Uterus (tissue), 4 donors: ENCODE data around the gene COL5A2. TPM values are rescaled to one million over a fixed set of nuclear protein-coding genes. Genes with fewer than 3 reads are reported as not detected.
A peak's percentile ranks its signal among the peaks of the same experiment; 100 is the strongest.

ENCODE experiments used
- DNase-seq, 2 donors: peaks; one replicate each; pipeline ENCODE4 v3.0.0-alpha.2; 2019 to 2020
- H3K27ac ChIP-seq, 2 donors: fragments of 200-600 bp; sonication (generic); 1 replicate in 1 of 2; 2 replicates in 1 of 2; pipeline ENCODE4 v1.5.1; 2016 to 2018
- H3K27me3 ChIP-seq, 2 donors: fragments of 200-600 bp; sonication (generic); one replicate each; pipeline ENCODE4 v1.5.1; 2018 to 2019; ENCODE audit warnings: control low read depth in 1 of 2
- H3K36me3 ChIP-seq, 2 donors: fragments of 200-600 bp; sonication (generic); one replicate each; pipeline ENCODE4 v1.5.1; 2019; ENCODE audit warnings: control low read depth in 1 of 2
- H3K4me1 ChIP-seq, 2 donors: fragments of 200-600 bp; sonication (generic); one replicate each; pipeline ENCODE4 v1.5.1; 2018 to 2019; ENCODE audit warnings: control low read depth in 1 of 2
- H3K4me3 ChIP-seq, 2 donors: fragments of 200-600 bp; sonication (generic); 1 replicate in 1 of 2; 2 replicates in 1 of 2; pipeline ENCODE4 v1.5.1; 2018 to 2019; ENCODE audit warnings: mild to moderate bottlenecking in 1 of 2
- H3K9me3 ChIP-seq, 2 donors: fragments of 200-600 bp; sonication (generic); one replicate each; pipeline ENCODE4 v1.5.1; 2019; ENCODE audit warnings: control low read depth in 1 of 2
- CTCF ChIP-seq, 4 experiments: fragments of 200-600 bp in 2 of 4; fragments of 450-650 bp in 2 of 4; sonication (generic) in 2 of 4; IDR thresholded peaks; one replicate each; pipeline ENCODE4 v1.5.1; 2016 to 2019; ENCODE audit warnings: antibody characterized with exemption in 4 of 4, mild to moderate bottlenecking in 2 of 4, moderate library complexity in 1 of 4
- POLR2A ChIP-seq, 2 donors: fragments of 450-650 bp; IDR thresholded peaks; one replicate each; pipeline ENCODE4 v1.6.1; 2016; ENCODE audit warnings: antibody characterized with exemption in 2 of 2, mild to moderate bottlenecking in 1 of 2, moderate library complexity in 1 of 2
- intact Hi-C: fragments of 100-400 bp; cut with DNase I; formaldehyde crosslinking; loops from one replicate; pipeline ENCODE4 v1.15.1; 2023; ENCODE audit warnings: low total_unique reads
- total RNA-seq, 4 donors: library from RNA; depleted of rRNA in 3 of 4; stranded (reverse); fragments of >200 nt in 3 of 4; gene quantifications; one replicate each; pipeline versions ENCODE4 v1.1.0 to v1.2.4, GENCODE V29; 2014 to 2023
- donor health status: DM: yes; HTN: yes; CAD: no.

The COL5A2 gene
- total RNA-seq, 4 donors from 2014 or later = 15.0 to 908 (median 33.3) TPM

GRCh38 chr2:189127756-189128155 is 51.8 kb downstream of the COL5A2 start:
- intact Hi-C loops = no loop called here
- H3K27ac ChIP-seq = no peak overlapping the region
- no peaks in the 10 kb centered on the region for H3K4me1 ChIP-seq
- TF ChIP-seq CTCF (IDR thresholded peaks at IDR 0.05) = no peak
- TF ChIP-seq POLR2A (IDR thresholded peaks at IDR 0.05) = no peak
- H3K4me3 ChIP-seq = no peak overlapping the region
- H3K9me3 ChIP-seq = no peaks in the 10 kb centered on the region
- H3K27me3 ChIP-seq = no peaks in the 10 kb centered on the region
- H3K36me3 ChIP-seq = no peaks in the 10 kb centered on the region
- no peak for DNase-seq

- Histone ChIP-seq H3K36me3 (no peaks in the 10 kb centered on the region), H3K27me3 (no peaks in the 10 kb centered on the region), H3K9me3 (no peaks in the 10 kb centered on the region), H3K4me1 (no peaks in the 10 kb centered on the region), H3K27ac (no peak overlapping the region), H3K4me3 (no peak overlapping the region)
- no peak for DNase-seq
- intact Hi-C loops = no loop called here
- TF ChIP-seq CTCF (IDR thresholded peaks at IDR 0.05) (no peak), POLR2A (IDR thresholded peaks at IDR 0.05) (no peak)
Measured at GRCh38 chr2:189125195-189125594, 54.4 kb downstream of the COL5A2 start.

- no peaks in the 10 kb centered on the region for H3K9me3 ChIP-seq
- H3K27me3 ChIP-seq = no peaks in the 10 kb centered on the region
- no peaks in the 10 kb centered on the region for H3K4me1 ChIP-seq
- no peak for DNase-seq
- no peak overlapping the region for H3K4me3 ChIP-seq
- TF ChIP-seq CTCF (IDR thresholded peaks at IDR 0.05) (no peak), POLR2A (IDR thresholded peaks at IDR 0.05) (no peak)
- no peak overlapping the region for H3K27ac ChIP-seq
- intact Hi-C loops = no loop called here
- no peaks in the 10 kb centered on the region for H3K36me3 ChIP-seq
Measured at GRCh38 chr2:189124175-189124574, 55.4 kb downstream of the COL5A2 start.

- Histone ChIP-seq H3K4me1 (no peaks in the 10 kb centered on the region), H3K36me3 (no peaks in the 10 kb centered on the region), H3K4me3 (no peak overlapping the region), H3K27ac (no peak overlapping the region), H3K9me3 (no peaks in the 10 kb centered on the region), H3K27me3 (no peaks in the 10 kb centered on the region)
- TF ChIP-seq CTCF (IDR thresholded peaks at IDR 0.05) = no peak
- TF ChIP-seq POLR2A (IDR thresholded peaks at IDR 0.05) = no peak
- no peak for DNase-seq
- intact Hi-C loops = no loop called here
Measured at GRCh38 chr2:189118386-189118785, 61.2 kb downstream of the COL5A2 start.

- no peaks in the 10 kb centered on the region for H3K27me3 ChIP-seq
- intact Hi-C loops = no loop called here
- no peak for TF ChIP-seq POLR2A (IDR thresholded peaks at IDR 0.05)
- no peak for TF ChIP-seq CTCF (IDR thresholded peaks at IDR 0.05)
- no peaks in the 10 kb centered on the region for H3K9me3 ChIP-seq
- H3K4me3 ChIP-seq = no peak overlapping the region
- H3K27ac ChIP-seq = peak overlapping the region in 1 of 2 donors; percentile 2
- no peaks in the 10 kb centered on the region for H3K4me1 ChIP-seq
- no peaks in the 10 kb centered on the region for H3K36me3 ChIP-seq
- no peak for DNase-seq
Measured at GRCh38 chr2:189116979-189117378, 62.6 kb downstream of the COL5A2 start.
